RWPE2 (cell line): ENCODE data around the gene LATS2.
"Not testable (repeated sequence)": the region's sequence is repeated elsewhere in the genome, so short reads cannot be mapped to it uniquely, and the experiment has no call there.

Experiments
- ATAC-seq: fragments of 200-7000 bp; cut with Tn5 transposase; 3 replicates; pipeline ENCODE4 v1.9.1; 2021; ENCODE audit warnings: low read depth
- DNase-seq: peaks from one replicate; pipeline ENCODE4 v3.0.0-alpha.2; 2020; ENCODE audit warnings: low spot score
- H3K27ac ChIP-seq: fragments of 450-650 bp; 2 replicates; pipeline ENCODE4 v1.5.1; 2017; ENCODE audit warnings: mild to moderate bottlenecking; ENCODE audit not compliant: poor library complexity, severe bottlenecking
- H3K27me3 ChIP-seq: fragments of 250-450 bp; sonication (Bioruptor Pico); 2 replicates; pipeline ENCODE4 v1.5.1; 2021; ENCODE audit warnings: mild to moderate bottlenecking, moderate library complexity; ENCODE audit not compliant: insufficient read depth, poor library complexity, severe bottlenecking
- H3K36me3 ChIP-seq: fragments of 250-450 bp; sonication (Bioruptor Pico); 2 replicates; pipeline ENCODE4 v1.5.1; 2020; ENCODE audit warnings: low read depth, mild to moderate bottlenecking, moderate library complexity
- H3K4me1 ChIP-seq: fragments of 250-450 bp; sonication (Bioruptor Pico); 2 replicates; pipeline ENCODE4 v1.5.1; 2021; ENCODE audit warnings: mild to moderate bottlenecking, moderate library complexity; ENCODE audit not compliant: insufficient read depth, poor library complexity, severe bottlenecking
- H3K4me3 ChIP-seq: fragments of 250-450 bp; sonication (Bioruptor Pico); 2 replicates; pipeline ENCODE4 v1.5.1; 2021; ENCODE audit warnings: mild to moderate bottlenecking, moderate library complexity; ENCODE audit not compliant: severe bottlenecking
- H3K9me3 ChIP-seq: fragments of 250-450 bp; sonication (Bioruptor Pico); 2 replicates; pipeline ENCODE4 v1.5.1; 2021; ENCODE audit warnings: mild to moderate bottlenecking, moderate library complexity; ENCODE audit not compliant: severe bottlenecking
- TF ChIP-seq, protein P1 (sequence below): fragments of 450-650 bp; IDR thresholded peaks from one replicate; pipeline ENCODE4 v1.5.1; 2017; ENCODE audit warnings: mild to moderate bottlenecking, moderate library complexity; ENCODE audit not compliant: poor library complexity, severe bottlenecking

Gene LATS2

DNA sequence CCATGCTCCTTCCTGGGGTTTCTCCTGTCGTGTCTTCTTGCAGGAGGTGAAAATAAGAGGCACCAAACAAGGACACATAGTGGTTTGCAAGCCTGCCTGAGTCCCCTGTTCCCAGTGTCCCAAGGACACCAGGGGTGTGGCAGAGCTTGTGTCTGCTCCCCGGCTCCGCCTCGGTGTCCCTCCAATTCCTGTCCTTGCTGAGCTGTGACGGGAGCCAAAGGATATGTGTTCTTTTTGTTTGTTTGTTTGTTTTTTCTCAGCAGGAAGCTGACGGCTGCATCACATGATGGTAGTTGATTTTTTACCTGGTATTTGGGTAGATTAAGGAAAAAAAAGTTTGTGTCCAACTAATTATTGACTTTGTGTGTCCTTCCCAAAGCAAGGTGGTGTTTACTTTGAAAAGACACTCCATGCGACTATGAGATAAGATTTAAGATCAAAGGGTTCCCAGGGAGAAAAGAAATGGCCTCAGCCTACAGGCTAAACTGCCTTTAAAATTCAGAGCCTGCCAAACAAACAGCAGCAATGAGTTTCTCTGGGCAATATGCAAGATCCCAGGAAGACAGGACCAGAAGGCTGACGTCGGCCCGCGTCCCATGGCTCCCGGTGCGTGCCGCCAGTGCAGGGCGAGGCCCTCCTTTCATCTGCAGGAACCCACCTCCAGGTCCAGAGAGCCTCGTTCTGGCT is 108.0 kb downstream of the LATS2 start:
- no peaks in the 10 kb centered on the region for H3K4me1 ChIP-seq
- TF ChIP-seq, protein P1, sequence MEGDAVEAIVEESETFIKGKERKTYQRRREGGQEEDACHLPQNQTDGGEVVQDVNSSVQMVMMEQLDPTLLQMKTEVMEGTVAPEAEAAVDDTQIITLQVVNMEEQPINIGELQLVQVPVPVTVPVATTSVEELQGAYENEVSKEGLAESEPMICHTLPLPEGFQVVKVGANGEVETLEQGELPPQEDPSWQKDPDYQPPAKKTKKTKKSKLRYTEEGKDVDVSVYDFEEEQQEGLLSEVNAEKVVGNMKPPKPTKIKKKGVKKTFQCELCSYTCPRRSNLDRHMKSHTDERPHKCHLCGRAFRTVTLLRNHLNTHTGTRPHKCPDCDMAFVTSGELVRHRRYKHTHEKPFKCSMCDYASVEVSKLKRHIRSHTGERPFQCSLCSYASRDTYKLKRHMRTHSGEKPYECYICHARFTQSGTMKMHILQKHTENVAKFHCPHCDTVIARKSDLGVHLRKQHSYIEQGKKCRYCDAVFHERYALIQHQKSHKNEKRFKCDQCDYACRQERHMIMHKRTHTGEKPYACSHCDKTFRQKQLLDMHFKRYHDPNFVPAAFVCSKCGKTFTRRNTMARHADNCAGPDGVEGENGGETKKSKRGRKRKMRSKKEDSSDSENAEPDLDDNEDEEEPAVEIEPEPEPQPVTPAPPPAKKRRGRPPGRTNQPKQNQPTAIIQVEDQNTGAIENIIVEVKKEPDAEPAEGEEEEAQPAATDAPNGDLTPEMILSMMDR, result no peak
- no peaks in the 10 kb centered on the region for H3K36me3 ChIP-seq
- H3K4me3 ChIP-seq, result no peak overlapping the region
- no peaks in the 10 kb centered on the region for H3K27me3 ChIP-seq
- ATAC-seq, result no peak
- no peak for DNase-seq
- no peak overlapping the region for H3K27ac ChIP-seq
- no peaks in the 10 kb centered on the region for H3K9me3 ChIP-seq

GRCh38 chr13:20952838-20953237 is 108.5 kb downstream of the LATS2 start:
- Histone ChIP-seq H3K36me3 (no peaks in the 10 kb centered on the region), H3K27ac (no peak overlapping the region), H3K4me1 (no peaks in the 10 kb centered on the region), H3K9me3 (no peaks in the 10 kb centered on the region), H3K4me3 (no peak overlapping the region), H3K27me3 (no peaks in the 10 kb centered on the region)
- DNase-seq (no peak), ATAC-seq (no peak)
- TF ChIP-seq, protein P1, result no peak

GRCh38 chr13:20948001-20948400 is 113.4 kb downstream of the LATS2 start:
- not testable (repeated sequence) for DNase-seq, H3K27me3 ChIP-seq, H3K4me3 ChIP-seq, ATAC-seq, H3K4me1 ChIP-seq, H3K27ac ChIP-seq, H3K9me3 ChIP-seq, H3K36me3 ChIP-seq

DNA sequence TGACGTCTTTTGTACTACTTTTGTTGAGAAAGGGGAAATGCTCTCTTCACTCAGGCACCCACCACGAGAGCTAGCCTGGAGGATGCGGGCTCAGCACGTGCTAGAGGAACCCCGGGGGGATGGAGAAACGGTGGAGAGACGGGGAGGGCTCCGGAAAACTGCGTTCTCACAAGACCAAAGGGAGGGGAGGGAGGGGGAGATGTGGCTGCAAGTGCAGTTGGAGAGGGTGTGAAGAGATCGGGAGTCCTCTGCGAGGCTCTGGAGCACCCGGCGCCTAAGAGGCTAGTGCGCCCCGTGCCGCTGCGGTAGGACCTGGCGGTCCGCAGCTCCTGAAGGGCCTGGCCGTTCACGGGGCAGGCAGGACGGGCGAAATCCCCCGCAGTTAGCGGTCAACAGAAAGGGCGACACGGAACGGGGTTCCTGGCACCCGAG is 115.4 kb downstream of the LATS2 start:
- Histone ChIP-seq H3K27me3 (no peaks in the 10 kb centered on the region), H3K4me3 (no peak overlapping the region), H3K27ac (no peak overlapping the region), H3K4me1 (no peaks in the 10 kb centered on the region), H3K9me3 (no peaks in the 10 kb centered on the region), H3K36me3 (no peaks in the 10 kb centered on the region)
- DNase-seq (no peak), ATAC-seq (no peak)
- TF ChIP-seq, protein P1, result no peak

DNA sequence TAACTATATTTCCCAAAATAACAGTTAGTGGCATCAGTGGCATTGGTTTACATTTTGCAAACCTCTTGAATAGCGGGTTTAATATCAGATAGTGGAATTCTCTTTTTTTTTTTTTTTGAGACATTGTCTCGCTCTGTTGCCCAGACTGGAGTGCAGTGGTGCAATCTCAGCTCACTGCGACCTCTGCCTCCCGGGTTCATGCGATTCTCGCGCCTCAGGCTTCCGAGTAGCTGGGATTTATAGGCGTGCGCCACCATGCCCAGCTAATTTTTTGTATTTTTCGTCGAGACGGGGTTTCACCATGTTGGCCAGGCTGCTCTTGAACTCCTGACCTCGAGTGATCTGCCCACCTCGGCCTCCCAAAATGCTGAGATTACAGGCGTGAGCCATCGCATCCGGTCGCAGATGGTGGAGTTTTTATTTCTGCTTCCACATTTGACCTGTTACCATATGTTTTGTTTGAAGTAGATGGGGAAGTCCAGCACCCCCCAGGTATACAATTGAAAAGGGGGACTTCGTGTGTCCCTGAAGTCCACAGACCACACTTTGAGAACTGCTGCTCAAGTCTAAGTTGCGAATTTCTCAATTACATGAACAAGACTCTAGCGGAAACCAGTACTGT is 118.3 kb downstream of the LATS2 start:
- Histone ChIP-seq H3K9me3 (no peaks in the 10 kb centered on the region), H3K4me3 (no peak overlapping the region), H3K27ac (no peak overlapping the region), H3K4me1 (no peaks in the 10 kb centered on the region), H3K27me3 (no peaks in the 10 kb centered on the region), H3K36me3 (no peaks in the 10 kb centered on the region)
- ATAC-seq, result no peak
- DNase-seq, result no peak
- TF ChIP-seq, protein P1, result no peak

GRCh38 chr13:20940511-20940910 is 120.9 kb downstream of the LATS2 start:
- not testable (repeated sequence) for H3K27ac ChIP-seq, H3K4me3 ChIP-seq, H3K4me1 ChIP-seq, ATAC-seq, H3K27me3 ChIP-seq, H3K9me3 ChIP-seq, H3K36me3 ChIP-seq, DNase-seq
